ENCODE data around the gene P2RY6. TPM values are rescaled to one million over a fixed set of nuclear protein-coding genes. Genes with fewer than 3 reads are reported as not detected.
"Not testable (repeated sequence)": the region's sequence is repeated elsewhere in the genome, so short reads cannot be mapped to it uniquely, and the experiment has no call there.

Gene P2RY6
- total and polyA plus RNA-seq, 12 donors: 0.83 to 13.0 (median 1.8) TPM

DNA sequence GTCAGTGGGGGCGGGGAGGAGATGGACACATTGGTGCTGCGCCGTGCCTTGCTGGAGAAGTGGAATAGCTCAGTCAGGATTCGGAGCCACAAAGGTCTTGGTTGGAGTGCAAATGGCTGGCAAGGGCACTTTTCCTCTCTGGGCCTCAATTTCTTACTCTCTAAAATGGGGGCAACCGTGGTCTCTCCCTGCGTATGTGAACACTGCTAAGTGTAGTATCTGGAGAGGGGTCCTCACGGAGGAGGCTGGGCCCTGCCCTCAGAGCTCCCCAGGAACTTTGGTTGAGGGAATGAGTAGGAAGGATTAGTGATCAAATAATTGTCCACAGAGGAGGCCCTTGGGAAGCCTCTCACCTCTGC, 521 bp downstream of the P2RY6 start:
- intact Hi-C loops (cut with DNase I): no loop called here
- no peak for ATAC-seq
- peak overlapping the region in 7 of 10 donors; percentile 1 to 51 (median 27) for H3K4me3 ChIP-seq
- no peaks in the 10 kb centered on the region for H3K36me3 ChIP-seq
- H3K27me3 ChIP-seq: no peaks in the 10 kb centered on the region
- H3K9me3 ChIP-seq: no peaks in the 10 kb centered on the region
- TF ChIP-seq, protein P1, sequence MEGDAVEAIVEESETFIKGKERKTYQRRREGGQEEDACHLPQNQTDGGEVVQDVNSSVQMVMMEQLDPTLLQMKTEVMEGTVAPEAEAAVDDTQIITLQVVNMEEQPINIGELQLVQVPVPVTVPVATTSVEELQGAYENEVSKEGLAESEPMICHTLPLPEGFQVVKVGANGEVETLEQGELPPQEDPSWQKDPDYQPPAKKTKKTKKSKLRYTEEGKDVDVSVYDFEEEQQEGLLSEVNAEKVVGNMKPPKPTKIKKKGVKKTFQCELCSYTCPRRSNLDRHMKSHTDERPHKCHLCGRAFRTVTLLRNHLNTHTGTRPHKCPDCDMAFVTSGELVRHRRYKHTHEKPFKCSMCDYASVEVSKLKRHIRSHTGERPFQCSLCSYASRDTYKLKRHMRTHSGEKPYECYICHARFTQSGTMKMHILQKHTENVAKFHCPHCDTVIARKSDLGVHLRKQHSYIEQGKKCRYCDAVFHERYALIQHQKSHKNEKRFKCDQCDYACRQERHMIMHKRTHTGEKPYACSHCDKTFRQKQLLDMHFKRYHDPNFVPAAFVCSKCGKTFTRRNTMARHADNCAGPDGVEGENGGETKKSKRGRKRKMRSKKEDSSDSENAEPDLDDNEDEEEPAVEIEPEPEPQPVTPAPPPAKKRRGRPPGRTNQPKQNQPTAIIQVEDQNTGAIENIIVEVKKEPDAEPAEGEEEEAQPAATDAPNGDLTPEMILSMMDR (IDR thresholded peaks at IDR 0.05): no peak
- peaks cover 3 to 55% (median 26%) of the 10 kb centered on the region in 9 donors for H3K4me1 ChIP-seq
- H3K27ac ChIP-seq: peak overlapping the region in 3 of 10 donors; percentile 1 to 77 (median 9)
- WGBS, 2 donors: 92 to 99% methylated on average over 7 of the region's 7 CpGs
- no peak for DNase-seq

- H3K4me3 ChIP-seq: peak overlapping the region in 5 of 10 donors; percentile 2 to 51 (median 28)
- DNase-seq (no peak), ATAC-seq (peak in 2 of 8 donors; percentile 30 to 37)
- no peaks in the 10 kb centered on the region for H3K36me3 ChIP-seq
- H3K9me3 ChIP-seq: no peaks in the 10 kb centered on the region
- peaks cover 3 to 55% (median 26%) of the 10 kb centered on the region in 9 donors for H3K4me1 ChIP-seq
- no peaks in the 10 kb centered on the region for H3K27me3 ChIP-seq
- intact Hi-C loops (cut with DNase I): no loop called here
- 47 to 49% methylated on average over 8 of the region's 8 CpGs for WGBS, 2 donors
- TF ChIP-seq, protein P1 (IDR thresholded peaks at IDR 0.05): no peak
- H3K27ac ChIP-seq: peak overlapping the region in 3 of 10 donors; percentile 9 to 77 (median 21)
These were observed 1.2 kb downstream of the P2RY6 start for GRCh38 chr11:73273222-73273895.

DNA sequence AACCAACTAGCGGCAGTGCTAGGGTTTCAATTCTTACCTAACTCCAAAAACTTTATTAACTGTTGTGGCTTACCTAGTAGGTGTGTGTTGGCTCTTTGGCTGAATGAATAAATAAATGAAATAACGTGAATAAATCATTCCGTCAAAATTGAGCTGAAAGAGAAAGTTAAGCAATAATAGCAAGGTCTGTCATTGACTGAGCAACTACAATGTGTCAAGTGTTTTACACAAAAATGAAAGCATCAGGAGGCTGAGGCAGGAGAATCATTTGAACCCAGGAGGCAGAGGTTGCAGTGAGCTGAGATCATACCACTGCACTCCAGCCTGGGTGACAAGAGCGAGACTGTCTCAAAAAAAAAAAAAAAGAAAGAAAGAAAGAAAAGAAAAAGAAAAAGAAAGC, 2.1 kb downstream of the P2RY6 start:
- peak overlapping the region in 2 of 10 donors; percentile 21 to 77 for H3K27ac ChIP-seq
- DNase-seq; H3K36me3 ChIP-seq; ATAC-seq; H3K9me3 ChIP-seq; H3K27me3 ChIP-seq; intact Hi-C loops (cut with DNase I): not testable (repeated sequence)
- 94 to 97% methylated on average over 4 of the region's 4 CpGs for WGBS, 2 donors
- H3K4me3 ChIP-seq: peak overlapping the region in 2 of 10 donors; percentile 2 to 51
- H3K4me1 ChIP-seq: peaks cover 1 to 48% (median 18%) of the 10 kb centered on the region in 9 donors

DNA sequence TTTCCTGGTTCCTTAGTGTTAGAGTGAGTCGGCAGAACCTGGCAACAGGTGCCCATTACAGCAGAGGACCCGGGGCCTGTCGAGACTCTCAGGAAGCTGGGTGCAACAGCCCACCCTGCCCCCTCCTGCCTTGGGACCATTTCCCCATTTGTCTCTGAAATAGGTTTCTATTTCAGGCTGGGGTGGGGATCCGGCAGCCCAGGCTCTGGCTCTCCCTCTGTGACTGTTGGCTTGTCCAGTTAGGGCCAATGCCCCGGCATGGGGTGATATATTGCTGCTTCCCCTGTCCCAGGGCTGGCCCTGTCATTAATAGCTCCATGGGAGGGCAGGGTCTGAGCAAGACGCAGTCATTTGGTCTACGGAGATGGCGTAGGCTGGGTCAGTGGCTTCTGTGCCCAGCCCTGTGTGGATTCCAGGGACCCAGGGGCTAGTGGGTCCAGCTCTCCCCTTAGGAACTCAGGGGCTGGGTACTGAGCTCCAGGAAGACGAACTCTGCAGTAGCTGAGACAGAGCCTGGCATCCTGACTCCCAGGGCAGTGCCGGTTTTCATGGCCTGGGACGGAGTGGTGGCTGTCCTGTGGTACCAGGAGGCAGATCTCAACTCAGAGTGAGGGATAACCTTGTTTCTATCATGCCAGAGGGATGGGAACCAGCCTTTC, 2.7 kb downstream of the P2RY6 start:
- intact Hi-C loops (cut with DNase I): no loop called here
- ATAC-seq (peak in 5 of 8 donors; percentile 17 to 44 (median 25)), DNase-seq (no peak)
- Histone ChIP-seq H3K4me1 (peaks cover 0 to 42% (median 12%) of the 10 kb centered on the region in 9 donors), H3K9me3 (no peaks in the 10 kb centered on the region), H3K36me3 (no peaks in the 10 kb centered on the region), H3K27me3 (no peaks in the 10 kb centered on the region), H3K27ac (peak overlapping the region in 2 of 10 donors; percentile 39 to 77), H3K4me3 (peak overlapping the region in 3 of 10 donors; percentile 1 to 51 (median 20))
- TF ChIP-seq, protein P1 (IDR thresholded peaks at IDR 0.05): no peak
- 85 to 89% methylated on average over 11 of the region's 11 CpGs for WGBS, 2 donors

Measured in heart right ventricle (tissue), 16 donors.